Activated CD4-positive, CD25-positive, alpha-beta regulatory T cell treated with anti-CD3 and anti-CD28 coated beads, Interleukin-2, amount 50 U/mL, for 72 hours (primary cell): ENCODE data around the gene ENDOV.

Experiments used
- DNase-seq: peaks from one replicate; pipeline ENCODE4 v3.0.0; 2021

ENDOV gene

GRCh38 chr17:80414803-80415625, at the start of gene ENDOV:
Gene ENDOV (plus strand): TSS chr17:80415167. CDS start chr17:80415195, 28 bp downstream.
- peak; percentile 89 for DNase-seq

DNA sequence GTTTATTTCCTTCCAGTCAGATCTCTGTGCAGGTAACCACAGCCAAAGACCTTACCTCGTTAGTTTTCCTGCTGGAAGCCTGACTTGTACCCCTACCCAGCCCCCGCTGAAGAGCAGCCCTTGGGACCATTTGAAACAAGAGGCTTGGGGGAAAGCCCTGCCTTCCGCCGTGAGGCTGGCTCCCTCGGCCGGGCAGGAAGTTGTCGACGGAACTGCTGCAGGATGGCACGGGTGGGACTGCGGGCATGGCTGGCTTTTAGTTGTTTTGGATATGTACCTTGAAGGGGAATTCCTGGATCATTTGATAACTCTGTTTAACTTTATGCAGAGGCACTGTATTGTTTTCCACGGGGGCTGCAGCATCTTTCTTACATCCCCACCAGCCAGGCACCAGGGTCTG, 49.0 kb upstream of the ENDOV start:
- no peak for DNase-seq

DNA sequence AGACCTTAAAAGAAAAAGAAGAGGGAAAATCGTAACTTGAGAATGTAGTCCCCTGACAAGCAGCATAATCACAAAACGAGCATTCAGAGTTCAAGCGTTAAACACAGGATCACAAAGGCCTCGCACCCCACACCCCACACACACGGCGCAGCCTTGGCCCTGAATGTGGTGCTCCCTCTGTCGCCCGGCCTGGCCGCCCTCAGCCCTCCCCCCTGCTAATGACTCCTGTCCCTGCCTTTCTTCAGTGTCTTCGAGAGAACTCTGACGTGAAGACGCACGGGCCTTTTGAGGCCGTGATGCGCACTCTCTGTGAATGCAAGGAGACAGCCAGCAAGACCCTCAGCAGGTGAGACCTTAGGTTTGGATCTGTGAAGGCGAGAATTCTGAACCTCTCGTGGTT, 47.5 kb upstream of the ENDOV start:
- no peak for DNase-seq

DNA sequence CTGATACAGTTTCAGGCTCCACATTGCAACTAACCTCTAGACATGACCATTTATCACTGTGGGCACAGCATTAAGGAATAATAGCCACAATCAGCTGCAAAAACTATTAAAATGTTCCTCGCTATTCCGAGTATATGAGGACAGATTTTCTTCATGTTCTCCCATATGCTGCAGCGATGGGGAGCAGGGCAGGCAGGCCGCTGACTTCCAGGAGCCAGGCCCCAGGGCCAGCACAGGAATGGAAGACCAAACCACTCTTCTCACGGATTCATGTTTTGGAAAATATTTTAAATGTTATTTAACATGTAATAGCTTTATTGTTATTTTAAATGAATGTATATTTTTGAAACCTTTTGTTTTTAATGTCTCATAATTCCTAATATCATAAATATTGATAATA, 43.8 kb upstream of the ENDOV start:
- no peak for DNase-seq

DNA sequence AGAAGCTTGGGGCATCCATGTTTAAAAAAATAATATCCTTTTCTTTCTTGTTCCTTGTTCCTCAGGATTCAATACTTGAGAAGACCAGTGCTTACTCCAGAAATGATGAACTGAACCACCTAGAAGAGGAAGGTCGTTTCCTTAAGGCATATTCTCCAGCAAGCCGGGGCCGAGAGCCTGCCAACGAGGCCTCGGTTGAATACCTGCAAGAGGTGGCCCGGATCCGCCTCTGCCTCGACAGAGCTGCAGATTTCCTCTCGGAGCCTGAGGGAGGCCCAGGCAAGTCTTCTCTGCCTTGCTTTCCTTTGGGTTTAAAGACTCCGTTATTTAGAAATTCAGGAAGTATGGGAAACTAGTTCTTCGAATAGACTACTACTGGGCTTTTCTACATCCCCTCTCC, 42.5 kb upstream of the ENDOV start:
- no peak for DNase-seq

GRCh38 chr17:80372922-80373570, 41.9 kb upstream of the ENDOV start:
- no peak for DNase-seq

DNA sequence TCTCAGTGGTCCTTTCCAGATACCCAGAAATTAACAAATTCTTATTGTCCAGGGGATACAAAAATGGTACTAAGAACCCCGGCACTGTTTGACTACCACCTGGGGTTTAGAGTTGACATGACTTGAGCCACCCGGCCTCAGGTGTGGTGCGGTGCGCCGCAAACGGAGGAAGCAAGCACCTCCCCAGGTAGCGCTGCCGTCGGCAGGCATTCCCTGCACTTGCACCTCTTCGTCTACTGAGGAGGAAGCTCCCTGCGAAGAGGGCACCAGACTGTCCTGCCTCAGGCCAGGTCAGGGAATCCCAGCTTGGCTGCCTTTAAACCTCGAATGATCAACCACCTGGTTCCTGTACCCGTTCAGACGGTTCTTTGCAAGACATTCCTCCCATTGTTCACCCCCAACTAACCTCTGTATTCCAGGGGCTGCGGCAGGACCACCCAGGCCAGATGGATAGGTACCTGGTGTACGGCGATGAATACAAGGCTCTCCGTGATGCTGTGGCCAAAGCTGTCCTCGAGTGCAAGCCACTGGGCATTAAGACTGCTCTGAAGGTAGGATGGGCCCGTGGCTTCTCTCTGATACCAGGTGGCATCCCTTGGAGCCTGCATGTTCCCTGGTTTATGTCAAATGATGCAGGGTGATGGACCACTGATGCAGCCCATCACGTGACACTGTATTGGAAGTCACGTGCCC, 40.8 kb upstream of the ENDOV start:
- DNase-seq: no peak

GRCh38 chr17:80374732-80375585, 40.0 kb upstream of the ENDOV start:
- no peak for DNase-seq

DNA sequence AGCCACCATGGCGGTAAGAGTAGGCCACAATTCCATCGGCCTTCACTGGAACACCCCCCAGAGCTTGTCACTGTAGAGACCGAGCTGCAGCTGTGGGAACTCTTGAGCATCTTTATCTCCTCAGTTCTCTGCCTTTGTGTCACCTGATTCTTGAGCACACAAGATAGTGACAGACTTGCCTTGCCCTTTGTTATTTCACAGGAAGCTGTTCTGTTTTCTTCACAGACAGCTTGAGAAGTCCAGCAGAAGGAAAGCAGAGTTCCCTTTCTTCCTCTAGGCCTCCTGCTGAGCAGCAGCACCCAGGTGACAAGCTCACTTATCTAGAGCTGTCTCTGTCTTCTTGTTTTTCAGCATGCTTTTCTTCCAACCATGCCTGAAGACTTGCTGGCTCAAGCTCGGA, 38.4 kb upstream of the ENDOV start:
- no peak for DNase-seq

- DNase-seq: no peak
Observed at GRCh38 chr17:80377798-80378197, 37.2 kb upstream of the ENDOV start.

DNA sequence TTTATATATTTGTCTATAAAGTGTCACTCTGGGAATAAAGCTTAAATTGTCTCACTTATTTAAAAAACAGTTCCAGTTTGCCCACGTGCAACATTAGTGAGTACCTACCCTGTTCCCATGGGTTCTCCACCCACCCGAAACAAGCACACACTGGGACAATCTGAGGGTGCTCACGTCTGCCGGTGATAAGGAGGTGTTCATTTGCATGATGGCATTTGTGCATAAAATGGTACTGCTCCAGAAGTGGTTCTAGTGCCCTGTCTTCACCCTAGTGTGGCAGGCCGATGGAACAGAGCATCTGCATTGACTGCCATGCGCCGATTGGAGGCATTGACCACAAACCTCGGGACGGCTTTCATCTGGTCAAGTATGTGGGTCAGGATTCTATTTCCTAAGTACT, 35.6 kb upstream of the ENDOV start:
- no peak for DNase-seq

- no peak for DNase-seq
Observed at GRCh38 chr17:80380068-80380467, 34.9 kb upstream of the ENDOV start.

DNA sequence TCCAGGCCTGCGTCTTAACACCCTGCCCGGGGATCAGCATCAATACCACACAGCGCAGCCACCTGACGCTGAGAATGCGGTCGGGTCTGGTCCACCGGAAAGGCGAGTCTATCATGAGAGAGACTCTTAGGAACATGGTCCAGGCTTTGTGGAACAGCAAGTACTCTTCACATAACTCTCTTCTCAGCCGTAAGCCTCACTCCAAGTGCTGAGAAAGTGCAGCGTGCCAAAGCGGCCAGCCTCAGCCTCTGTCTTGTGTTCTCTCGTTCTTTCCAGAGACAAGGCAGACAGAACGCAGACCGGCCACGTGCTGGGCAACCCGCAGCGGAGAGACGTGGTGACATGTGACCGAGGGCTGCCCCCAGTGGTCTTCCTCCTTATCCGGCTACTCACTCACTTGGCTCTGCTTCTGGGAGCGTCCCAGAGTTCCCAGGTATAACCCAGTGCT, 34.4 kb upstream of the ENDOV start:
- no peak for DNase-seq

- no peak for DNase-seq
Observed at GRCh38 chr17:80381416-80381923, 33.5 kb upstream of the ENDOV start.

GRCh38 chr17:80382446-80382845, 32.5 kb upstream of the ENDOV start:
- no peak for DNase-seq

DNA sequence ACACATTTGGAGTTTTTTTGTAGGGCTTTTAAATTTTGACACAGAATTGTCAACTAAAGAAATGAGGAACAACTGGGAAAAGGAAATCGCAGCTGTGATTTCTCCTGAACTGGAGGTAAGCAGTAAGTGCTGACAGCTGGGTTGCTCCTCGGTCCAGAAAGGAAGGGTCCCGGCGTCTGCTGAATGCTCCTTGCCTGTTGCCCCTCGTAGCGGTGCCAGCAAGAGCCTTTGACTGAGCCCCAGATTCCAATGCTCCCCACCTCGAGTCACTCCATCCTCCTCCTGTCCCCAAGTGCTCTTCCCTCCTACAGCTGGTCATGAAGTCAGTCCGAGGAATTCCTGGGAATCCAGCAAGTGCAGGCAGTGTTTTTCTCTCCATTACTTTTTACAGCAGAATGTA, 32.0 kb upstream of the ENDOV start:
- DNase-seq: no peak

- DNase-seq: no peak
Observed at GRCh38 chr17:80384078-80384960, 30.6 kb upstream of the ENDOV start.

GRCh38 chr17:80385046-80385445, 29.9 kb upstream of the ENDOV start:
- DNase-seq: no peak

GRCh38 chr17:80386341-80386740, 28.6 kb upstream of the ENDOV start:
- no peak for DNase-seq

GRCh38 chr17:80387071-80387470, 27.9 kb upstream of the ENDOV start:
- no peak for DNase-seq

GRCh38 chr17:80388175-80388574, 26.8 kb upstream of the ENDOV start:
- no peak for DNase-seq

DNA sequence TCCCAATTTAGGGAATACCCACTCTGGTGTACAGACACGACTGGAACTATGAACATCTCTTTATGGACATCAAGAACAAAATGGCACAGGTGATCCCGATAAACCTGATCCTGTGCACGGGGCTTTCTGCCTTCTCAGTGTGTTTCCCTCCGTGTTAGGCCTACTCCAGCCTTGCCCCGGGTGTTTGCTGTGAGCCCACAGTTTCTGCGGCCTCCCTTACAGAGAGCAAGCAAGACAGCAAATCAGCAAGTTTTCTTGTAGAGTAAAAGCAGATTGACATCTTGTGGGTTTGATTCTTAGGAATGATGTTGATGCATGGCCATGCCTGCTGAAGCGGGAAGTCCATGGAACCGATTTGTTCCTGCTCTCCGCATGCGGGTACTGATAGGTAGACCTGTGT, 26.4 kb upstream of the ENDOV start:
- no peak for DNase-seq
